Endometrial microvascular endothelial cells (primary cell): ENCODE data around the gene CELF6. TPM values are rescaled to one million over a fixed set of nuclear protein-coding genes. Genes with fewer than 3 reads are reported as not detected.
"Not testable (repeated sequence)": the region's sequence is repeated elsewhere in the genome, so short reads cannot be mapped to it uniquely, and the experiment has no call there.

ENCODE experiments used
- in situ Hi-C: cut with HindIII; loops from 2 replicates; pipeline ENCODE4 v1.10.0; 2017; ENCODE audit warnings: low sequenced_read_pairs, low pct_unique_long_range_greater_than_20kb; ENCODE audit errors: inconsistent ontology term
- total RNA-seq: library from RNA; depleted of rRNA; stranded (reverse); fragments of >200 nt; gene quantifications from one replicate; pipeline ENCODE4 v1.2.3, GENCODE V29; 2015; ENCODE audit errors: inconsistent ontology term

CELF6 gene
- total RNA-seq, 1 donor from 2014 or later: not detected

DNA sequence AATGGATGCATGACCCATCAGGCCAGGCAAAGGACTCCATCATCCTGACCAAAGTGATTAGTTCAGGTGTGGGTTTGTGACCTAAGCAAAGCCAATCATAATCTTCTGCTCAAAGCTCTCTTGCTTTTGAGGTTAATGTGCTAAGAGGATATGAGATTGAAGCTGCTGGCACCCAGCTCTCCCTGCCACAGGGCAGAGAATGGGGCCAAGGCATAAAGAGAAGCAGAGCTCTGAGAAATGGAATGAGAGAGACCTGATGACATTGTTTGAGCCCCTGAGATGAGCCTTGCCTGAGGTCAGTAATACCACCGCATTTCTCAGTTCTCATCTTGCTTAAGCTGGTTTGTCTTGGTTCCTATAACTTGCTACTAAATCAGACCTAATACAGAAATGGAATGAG lies 41.2 kb downstream of the CELF6 start:
- in situ Hi-C loops: no loop called here

DNA sequence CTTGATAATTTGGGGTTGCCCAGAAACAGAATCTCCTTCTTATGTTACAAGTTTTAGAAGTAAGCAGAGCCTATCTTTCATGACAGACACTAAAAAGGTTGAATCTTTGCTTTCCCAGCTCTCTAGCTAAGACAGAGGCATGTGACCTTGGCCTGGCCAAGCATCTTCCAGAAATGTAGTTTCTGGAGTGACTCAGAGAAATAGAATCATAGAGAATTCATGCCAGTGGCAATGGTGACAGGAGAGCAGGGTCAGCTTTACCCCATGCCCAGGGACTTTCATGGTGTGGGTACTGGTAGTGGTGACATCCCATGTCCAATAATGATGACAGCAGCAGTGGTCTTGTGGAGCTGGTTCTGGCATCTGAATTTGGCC lies 43.6 kb downstream of the CELF6 start:
- in situ Hi-C loops: no loop called here

DNA sequence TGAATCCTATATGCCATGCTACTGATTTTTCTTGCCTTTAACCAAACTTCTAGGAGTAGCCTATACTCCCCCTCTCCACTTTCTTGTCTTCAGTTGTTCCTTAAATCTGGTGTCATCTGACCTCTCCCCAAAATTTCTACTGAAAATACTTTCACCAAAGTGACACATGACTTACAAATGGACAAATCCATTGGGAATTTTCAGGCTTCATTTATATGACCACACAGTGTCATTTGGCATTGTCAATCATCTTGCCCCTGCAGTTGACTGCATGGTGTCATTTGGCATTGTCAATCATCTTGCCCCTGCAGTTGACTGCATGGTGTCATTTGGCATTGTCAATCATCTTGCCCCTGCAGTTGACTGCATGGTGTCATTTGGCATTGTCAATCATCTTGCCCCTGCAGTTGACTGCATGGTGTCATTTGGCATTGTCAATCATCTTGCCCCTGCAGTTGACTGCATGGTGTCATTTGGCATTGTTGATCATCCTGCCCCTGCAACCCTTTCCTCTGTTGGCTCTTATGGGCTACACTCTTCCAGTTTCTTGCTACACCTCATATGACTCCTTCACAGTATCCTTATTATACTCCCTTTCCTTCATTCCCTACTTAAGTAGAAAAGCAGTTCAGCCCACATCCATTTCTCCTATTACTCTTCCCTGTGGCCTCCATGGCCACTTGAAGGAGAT lies 44.2 kb downstream of the CELF6 start:
- in situ Hi-C loops: not testable (repeated sequence)

GRCh38 chr15:72272997-72273352 lies 47.0 kb downstream of the CELF6 start:
- in situ Hi-C loops: no loop called here

GRCh38 chr15:72272213-72272996 lies 47.6 kb downstream of the CELF6 start, which contains the start of gene PARP6:
TSS of gene PARP6 (minus strand) at chr15:72272554. CDS start at chr15:72267477, 5,077 bp downstream.
- in situ Hi-C loops: no loop called here

GRCh38 chr15:72271895-72272212 lies 48.1 kb downstream of the CELF6 start:
- in situ Hi-C loops: no loop called here

DNA sequence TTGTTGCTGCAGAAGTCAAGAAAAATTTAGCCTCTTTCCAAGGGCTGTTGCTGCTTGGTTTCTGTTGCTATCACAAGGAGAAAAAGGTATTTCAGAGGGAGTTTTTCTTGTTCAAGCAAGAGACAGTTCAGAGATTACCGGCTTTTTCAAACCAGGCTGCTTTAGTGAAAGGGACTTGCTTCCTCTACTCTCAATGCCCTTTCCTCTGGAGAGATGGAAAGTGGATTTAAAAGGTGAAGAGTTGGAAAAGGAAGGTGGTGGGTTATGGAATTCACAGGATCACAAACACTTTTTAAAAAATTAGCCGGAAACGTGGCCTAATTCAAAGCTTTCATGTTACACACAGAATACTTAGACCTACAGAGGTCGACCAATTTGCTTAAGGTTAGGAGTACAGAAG lies 48.7 kb downstream of the CELF6 start:
- in situ Hi-C loops: no loop called here

DNA sequence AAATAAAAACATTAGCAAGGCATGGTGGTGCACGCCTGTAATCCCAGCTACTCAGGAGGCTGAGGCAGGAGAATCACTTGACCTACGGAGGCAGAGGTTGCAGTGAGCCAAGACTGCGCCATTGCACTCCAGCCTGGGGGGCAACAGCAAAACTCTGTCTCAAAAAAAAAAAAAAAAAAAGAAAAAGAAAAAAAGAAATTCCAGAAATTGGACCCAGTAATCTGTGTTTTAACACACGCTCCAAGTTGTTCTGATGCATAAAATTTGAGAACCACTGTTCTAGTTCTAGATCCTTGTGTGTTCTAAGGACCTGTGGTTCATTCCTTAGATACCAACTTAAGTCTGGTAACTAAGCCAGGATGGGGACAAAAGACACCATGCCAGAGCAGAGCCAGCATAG lies 50.2 kb downstream of the CELF6 start:
- in situ Hi-C loops: no loop called here

GRCh38 chr15:72265031-72265430 lies 54.9 kb downstream of the CELF6 start:
- in situ Hi-C loops: no loop called here

DNA sequence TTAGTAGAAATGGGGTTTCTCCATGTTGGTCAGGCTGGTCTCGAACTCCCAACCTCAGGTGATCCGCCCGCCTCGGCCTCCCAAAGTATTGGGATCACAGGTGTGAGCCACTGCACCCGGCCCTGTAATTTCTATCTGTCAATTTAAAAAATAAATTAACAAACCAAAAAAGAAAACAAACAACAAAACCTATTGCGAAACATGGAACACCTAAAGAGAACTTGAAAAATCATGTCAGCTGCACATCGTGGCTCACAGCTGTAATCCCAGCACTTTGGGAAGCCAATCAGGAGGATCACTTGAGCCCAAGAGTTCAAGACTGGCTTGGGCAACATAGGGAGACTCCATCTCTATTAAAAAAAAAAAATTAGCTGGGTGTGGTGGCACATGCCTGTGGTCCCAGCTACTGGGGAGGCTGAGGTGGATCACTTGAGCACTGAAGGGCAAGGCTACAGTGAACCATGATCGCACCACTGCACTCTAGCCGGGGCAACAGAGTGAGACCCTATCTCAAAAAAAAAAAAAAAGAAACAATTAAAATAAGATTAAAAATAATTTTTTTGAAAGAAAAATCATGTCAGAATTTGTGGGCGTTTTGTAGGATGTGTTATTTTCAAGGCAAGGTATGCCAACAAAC lies 67.2 kb downstream of the CELF6 start:
- in situ Hi-C loops: no loop called here

DNA sequence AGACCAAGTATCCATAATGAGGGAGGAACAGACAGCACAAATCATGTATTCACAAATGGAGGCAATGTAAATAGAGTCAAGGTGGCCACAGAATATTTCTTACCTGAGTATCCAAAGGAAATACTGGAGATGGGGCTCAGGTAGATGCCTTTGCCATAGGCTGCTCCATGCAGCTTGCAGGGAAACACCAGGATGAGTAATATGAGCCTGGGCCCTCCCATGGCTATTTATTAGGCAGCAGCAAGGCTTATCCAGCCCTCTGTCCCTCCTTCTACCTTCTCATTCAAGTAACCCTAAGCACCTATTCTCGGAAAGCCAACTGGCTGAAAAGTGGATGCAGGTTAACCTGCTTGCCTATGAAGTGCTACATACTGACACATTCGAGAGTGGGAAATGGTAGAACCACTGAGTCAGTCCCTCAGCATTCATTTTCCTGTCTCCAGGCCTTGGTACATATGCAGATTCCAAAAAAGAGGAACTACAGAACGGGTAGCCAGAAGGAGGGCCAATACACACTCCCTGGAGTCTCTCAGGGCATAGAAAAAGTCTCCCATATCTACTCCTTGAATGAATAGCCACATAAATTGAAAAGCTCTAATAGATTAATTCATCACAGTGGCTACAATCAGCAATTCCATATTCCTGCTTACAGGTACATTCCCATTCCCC lies 70.7 kb downstream of the CELF6 start:
- in situ Hi-C loops: no loop called here

DNA sequence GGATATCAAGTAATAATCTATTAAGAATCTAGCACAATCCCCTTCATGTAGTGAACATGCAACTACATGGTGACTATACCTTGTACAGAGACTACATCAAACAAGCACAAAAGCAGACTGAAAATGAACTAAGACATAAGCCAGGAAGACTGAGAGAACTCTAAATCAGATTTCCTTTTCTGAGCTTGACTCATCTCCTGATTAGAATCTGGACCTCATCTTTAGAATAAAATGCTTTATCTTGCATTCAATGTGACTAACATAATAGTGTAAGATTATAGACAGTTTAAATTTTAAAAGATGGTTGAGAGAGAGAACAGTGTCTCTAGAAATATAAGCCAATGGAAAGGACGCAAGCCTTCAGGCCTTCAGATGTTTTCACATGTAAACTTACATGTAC lies 71.4 kb downstream of the CELF6 start:
- in situ Hi-C loops: no loop called here

- in situ Hi-C loops: no loop called here
Observed at GRCh38 chr15:72242775-72243370, 77.1 kb downstream of the CELF6 start.

GRCh38 chr15:72239652-72240051 lies 80.3 kb downstream of the CELF6 start:
- in situ Hi-C loops: no loop called here

- in situ Hi-C loops: no loop called here
Observed at GRCh38 chr15:72238586-72238985, 81.4 kb downstream of the CELF6 start.

DNA sequence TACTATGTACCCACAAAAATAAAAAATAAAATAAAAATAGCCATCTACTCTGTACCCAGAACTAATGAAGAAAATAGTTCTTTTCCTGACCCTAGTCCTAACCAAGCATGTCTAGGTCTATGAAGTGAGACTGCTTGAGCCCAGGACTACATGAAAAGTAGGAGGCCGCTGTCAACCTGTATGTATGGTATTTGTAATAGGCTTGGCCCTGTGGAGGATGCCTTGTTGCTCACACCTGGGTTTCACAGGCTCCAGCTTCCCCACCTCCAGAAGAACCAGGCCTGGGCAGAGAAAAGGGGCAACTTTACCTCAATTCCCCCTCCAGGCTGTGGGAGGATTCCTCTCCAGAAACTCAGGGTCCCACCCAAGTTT lies 82.1 kb downstream of the CELF6 start:
- in situ Hi-C loops: no loop called here

DNA sequence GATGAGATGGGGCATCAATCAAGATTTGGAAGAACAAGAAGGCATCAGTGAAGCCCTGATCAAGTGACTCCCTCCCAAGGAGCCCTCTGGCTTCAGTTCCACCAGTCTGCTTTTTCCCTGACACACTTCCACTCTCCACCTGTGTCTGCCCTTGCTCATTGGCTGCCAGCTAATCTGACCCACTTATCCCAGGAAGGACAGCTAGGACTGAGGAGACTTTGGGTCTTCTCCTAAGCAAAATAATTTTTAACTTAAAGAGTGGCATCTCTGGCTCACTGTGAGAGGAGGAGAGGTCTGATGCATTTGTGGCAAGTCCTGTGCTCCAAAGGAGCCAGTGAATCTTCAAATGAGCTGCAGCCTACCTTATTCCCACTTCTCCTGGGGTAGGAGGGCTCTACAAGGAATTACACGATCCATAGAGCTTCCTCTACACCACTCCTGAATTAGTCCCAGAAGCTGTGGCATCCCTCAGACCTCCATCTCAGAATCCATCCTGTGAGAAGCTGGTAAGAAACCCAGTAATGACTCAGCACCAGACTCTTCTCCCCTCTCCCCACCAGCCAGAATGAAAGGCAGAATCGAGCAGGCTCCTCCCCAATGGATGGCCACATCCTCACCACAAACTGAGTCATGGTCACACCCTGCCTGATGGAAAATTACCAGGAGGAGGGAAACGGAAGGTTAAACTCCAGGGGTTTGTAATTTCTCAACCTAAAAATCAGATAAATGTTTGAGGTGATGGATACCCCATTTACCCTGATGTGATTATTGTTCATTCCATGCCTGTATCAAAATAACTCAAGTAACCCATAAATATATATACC lies 82.7 kb downstream of the CELF6 start:
- in situ Hi-C loops: no loop called here

GRCh38 chr15:72236381-72237003 lies 83.5 kb downstream of the CELF6 start:
- in situ Hi-C loops: no loop called here
